ENCODE data around the gene FAM72B.
"Not testable (repeated sequence)": the region's sequence is repeated elsewhere in the genome, so short reads cannot be mapped to it uniquely, and the experiment has no call there.

The FAM72B gene

GRCh38 chr1:121163850-121164757, 20.0 kb downstream of the FAM72B start:
- H3K9ac ChIP-seq (ENCODE audit: low read depth, low read length); H3K27me3 ChIP-seq (ENCODE audit: insufficient read depth, low read length); H3K4me3 ChIP-seq (ENCODE audit: low read length); H3K36me3 ChIP-seq (ENCODE audit: insufficient read depth, low read length); H3K9me3 ChIP-seq (ENCODE audit: insufficient read depth, low read depth, low read length); H3K4me1 ChIP-seq (ENCODE audit: insufficient read depth, low read length); H3K27ac ChIP-seq (ENCODE audit: low read depth, low read length): not testable (repeated sequence)
- no CpG with 5 or more reads among the region's 5 CpGs for WGBS

- H3K9ac ChIP-seq (ENCODE audit: low read depth, low read length); H3K27me3 ChIP-seq (ENCODE audit: insufficient read depth, low read length); H3K9me3 ChIP-seq (ENCODE audit: insufficient read depth, low read depth, low read length); H3K36me3 ChIP-seq (ENCODE audit: insufficient read depth, low read length); H3K27ac ChIP-seq (ENCODE audit: low read depth, low read length); H3K4me1 ChIP-seq (ENCODE audit: insufficient read depth, low read length); H3K4me3 ChIP-seq (ENCODE audit: low read length): not testable (repeated sequence)
- 96% methylated on average over 1 of the region's 6 CpGs for WGBS
Observed at GRCh38 chr1:121161199-121161901, 22.8 kb downstream of the FAM72B start.

GRCh38 chr1:121160118-121160517, 24.0 kb downstream of the FAM72B start:
- not testable (repeated sequence) for H3K9ac ChIP-seq (ENCODE audit: low read depth, low read length)
- WGBS: no CpG with 5 or more reads among the region's 2 CpGs

GRCh38 chr1:121157609-121158008, 26.5 kb downstream of the FAM72B start:
- no CpG with 5 or more reads among the region's 2 CpGs for WGBS
- H3K9me3 ChIP-seq (ENCODE audit: insufficient read depth, low read depth, low read length); H3K27me3 ChIP-seq (ENCODE audit: insufficient read depth, low read length); H3K4me3 ChIP-seq (ENCODE audit: low read length); H3K9ac ChIP-seq (ENCODE audit: low read depth, low read length); H3K4me1 ChIP-seq (ENCODE audit: insufficient read depth, low read length); H3K36me3 ChIP-seq (ENCODE audit: insufficient read depth, low read length); H3K27ac ChIP-seq (ENCODE audit: low read depth, low read length): not testable (repeated sequence)

More at GRCh38 chr1:121160118-121160517, 24.0 kb downstream of the FAM72B start:
- H3K4me3 ChIP-seq (ENCODE audit: low read length); H3K9me3 ChIP-seq (ENCODE audit: insufficient read depth, low read depth, low read length); H3K27me3 ChIP-seq (ENCODE audit: insufficient read depth, low read length); H3K27ac ChIP-seq (ENCODE audit: low read depth, low read length); H3K36me3 ChIP-seq (ENCODE audit: insufficient read depth, low read length); H3K4me1 ChIP-seq (ENCODE audit: insufficient read depth, low read length): not testable (repeated sequence)

- H3K27ac ChIP-seq (ENCODE audit: low read depth, low read length); H3K4me1 ChIP-seq (ENCODE audit: insufficient read depth, low read length); H3K27me3 ChIP-seq (ENCODE audit: insufficient read depth, low read length); H3K4me3 ChIP-seq (ENCODE audit: low read length); H3K9me3 ChIP-seq (ENCODE audit: insufficient read depth, low read depth, low read length); H3K9ac ChIP-seq (ENCODE audit: low read depth, low read length); H3K36me3 ChIP-seq (ENCODE audit: insufficient read depth, low read length): not testable (repeated sequence)
- no CpG with 5 or more reads among the region's 4 CpGs for WGBS
Observed at GRCh38 chr1:121156958-121157603, 27.1 kb downstream of the FAM72B start.

GRCh38 chr1:121155671-121156358, 28.3 kb downstream of the FAM72B start:
- not testable (repeated sequence) for H3K9ac ChIP-seq (ENCODE audit: low read depth, low read length); H3K9me3 ChIP-seq (ENCODE audit: insufficient read depth, low read depth, low read length); H3K4me1 ChIP-seq (ENCODE audit: insufficient read depth, low read length); H3K36me3 ChIP-seq (ENCODE audit: insufficient read depth, low read length); H3K27me3 ChIP-seq (ENCODE audit: insufficient read depth, low read length); H3K4me3 ChIP-seq (ENCODE audit: low read length); H3K27ac ChIP-seq (ENCODE audit: low read depth, low read length)
- 92% methylated on average over 5 of the region's 6 CpGs for WGBS

- H3K4me3 ChIP-seq (ENCODE audit: low read length); H3K27me3 ChIP-seq (ENCODE audit: insufficient read depth, low read length); H3K27ac ChIP-seq (ENCODE audit: low read depth, low read length); H3K36me3 ChIP-seq (ENCODE audit: insufficient read depth, low read length); H3K9ac ChIP-seq (ENCODE audit: low read depth, low read length); H3K9me3 ChIP-seq (ENCODE audit: insufficient read depth, low read depth, low read length); H3K4me1 ChIP-seq (ENCODE audit: insufficient read depth, low read length): not testable (repeated sequence)
- WGBS: 95% methylated on average over 1 of the region's 2 CpGs
Observed at GRCh38 chr1:121154811-121155210, 29.3 kb downstream of the FAM72B start.

GRCh38 chr1:121152788-121153187, 31.4 kb downstream of the FAM72B start:
- H3K9ac ChIP-seq (ENCODE audit: low read depth, low read length); H3K4me3 ChIP-seq (ENCODE audit: low read length); H3K36me3 ChIP-seq (ENCODE audit: insufficient read depth, low read length); H3K27me3 ChIP-seq (ENCODE audit: insufficient read depth, low read length); H3K9me3 ChIP-seq (ENCODE audit: insufficient read depth, low read depth, low read length); H3K27ac ChIP-seq (ENCODE audit: low read depth, low read length); H3K4me1 ChIP-seq (ENCODE audit: insufficient read depth, low read length): not testable (repeated sequence)

- H3K4me3 ChIP-seq (ENCODE audit: low read length); H3K36me3 ChIP-seq (ENCODE audit: insufficient read depth, low read length); H3K27ac ChIP-seq (ENCODE audit: low read depth, low read length); H3K4me1 ChIP-seq (ENCODE audit: insufficient read depth, low read length); H3K9ac ChIP-seq (ENCODE audit: low read depth, low read length); H3K9me3 ChIP-seq (ENCODE audit: insufficient read depth, low read depth, low read length); H3K27me3 ChIP-seq (ENCODE audit: insufficient read depth, low read length): not testable (repeated sequence)
- WGBS: no CpG with 5 or more reads among the region's 1 CpG
Observed at GRCh38 chr1:121151294-121151693, 32.8 kb downstream of the FAM72B start.

- not testable (repeated sequence) for H3K4me1 ChIP-seq (ENCODE audit: insufficient read depth, low read length); H3K4me3 ChIP-seq (ENCODE audit: low read length); H3K9ac ChIP-seq (ENCODE audit: low read depth, low read length); H3K36me3 ChIP-seq (ENCODE audit: insufficient read depth, low read length); H3K27ac ChIP-seq (ENCODE audit: low read depth, low read length); H3K9me3 ChIP-seq (ENCODE audit: insufficient read depth, low read depth, low read length); H3K27me3 ChIP-seq (ENCODE audit: insufficient read depth, low read length)
- WGBS: no CpG with 5 or more reads among the region's 9 CpGs
Observed at GRCh38 chr1:121148489-121149190, 35.5 kb downstream of the FAM72B start.

All from HUES64 (cell line).